ENCODE measurements around the gene BEX2.
"Not testable (repeated sequence)": the region's sequence is repeated elsewhere in the genome, so short reads cannot be mapped to it uniquely, and the experiment has no call there.

BEX2 gene

DNA sequence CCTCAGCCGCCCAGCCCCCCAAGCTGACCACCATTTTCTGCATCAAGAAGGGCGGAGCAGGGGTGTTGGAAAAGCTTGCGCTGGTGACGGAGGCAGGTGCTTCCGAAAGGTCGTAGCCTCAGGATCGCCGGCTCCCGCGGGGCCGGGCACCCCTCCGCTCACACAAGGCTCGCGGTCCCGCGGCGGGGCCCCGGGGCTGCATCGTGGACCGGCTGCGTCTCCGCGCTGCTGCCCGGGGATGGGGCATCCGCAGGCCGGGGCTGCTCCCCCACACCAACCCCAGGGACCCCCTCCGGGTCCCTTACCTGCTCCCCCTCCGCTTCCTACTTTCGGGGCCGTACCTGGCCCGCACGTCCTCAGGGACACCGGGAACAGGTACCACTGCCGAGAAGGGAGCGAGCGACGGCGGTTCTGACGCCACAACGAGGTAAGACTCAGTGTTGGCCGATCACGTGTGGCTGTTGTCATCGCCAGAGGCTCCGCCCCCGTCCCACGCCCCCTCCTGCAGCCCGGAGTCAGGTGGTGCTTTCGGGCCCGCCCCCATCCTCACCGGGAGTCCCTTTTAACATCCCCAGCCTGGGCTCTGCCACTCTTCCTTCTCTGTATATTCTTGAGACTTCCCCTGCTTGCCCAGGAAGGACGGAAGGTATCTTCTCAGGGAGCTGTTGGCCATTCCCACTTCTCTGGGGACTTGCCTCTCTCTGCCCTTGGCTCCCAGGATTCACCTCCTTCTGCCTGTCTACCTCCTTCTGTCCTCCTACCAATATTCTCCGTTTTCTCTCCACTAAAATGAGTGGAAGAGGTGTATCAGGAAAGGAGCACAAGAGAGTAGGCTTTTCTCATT, at the start of gene BEX2:
Gene BEX2, minus strand, starts transcription at position 436 of the 844 bp plus-strand sequence. CDS start 1,014 bp downstream, outside the sequence.
- ATAC-seq, result peak; percentile 99
- H3K4me3 Mint-ChIP-seq, result peak within 1 kb of the TSS; percentile 83
- H3K9me3 Mint-ChIP-seq, result no peaks in the 10 kb centered on the region
- H3K27me3 Mint-ChIP-seq, result no peaks in the 10 kb centered on the region
- no peaks in the 10 kb centered on the region for H3K36me3 Mint-ChIP-seq
- peak within 1 kb of the TSS; percentile 42 for H3K27ac Mint-ChIP-seq
- H3K4me1 Mint-ChIP-seq, result peaks cover 11% of the 10 kb centered on the region

DNA sequence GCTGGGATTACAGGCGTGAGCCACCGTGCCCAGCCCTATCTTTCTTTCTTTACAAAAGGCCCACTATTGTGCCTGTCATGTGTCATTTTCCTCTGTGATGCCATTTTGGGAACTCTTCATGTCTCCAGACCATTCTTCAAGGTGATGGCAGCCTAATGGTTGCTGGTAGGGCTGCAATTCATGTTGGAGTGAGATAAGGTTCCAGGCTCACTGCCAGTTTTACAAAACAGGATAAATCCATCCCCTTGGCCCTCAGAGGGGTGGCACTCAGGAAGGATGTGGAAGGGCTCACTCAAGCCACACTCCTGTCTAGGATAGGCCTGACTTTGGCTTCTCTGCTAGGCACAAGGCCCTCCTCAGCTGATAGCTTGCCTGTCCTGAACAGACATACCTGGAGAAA, 49.3 kb upstream of the BEX2 start:
- Mint-ChIP-seq H3K9me3 (no peaks in the 10 kb centered on the region), H3K4me3 (no peak overlapping the region), H3K4me1 (peaks cover 18% of the 10 kb centered on the region), H3K27ac (no peak overlapping the region), H3K27me3 (peaks cover 11% of the 10 kb centered on the region), H3K36me3 (no peaks in the 10 kb centered on the region)
- no peak for ATAC-seq

DNA sequence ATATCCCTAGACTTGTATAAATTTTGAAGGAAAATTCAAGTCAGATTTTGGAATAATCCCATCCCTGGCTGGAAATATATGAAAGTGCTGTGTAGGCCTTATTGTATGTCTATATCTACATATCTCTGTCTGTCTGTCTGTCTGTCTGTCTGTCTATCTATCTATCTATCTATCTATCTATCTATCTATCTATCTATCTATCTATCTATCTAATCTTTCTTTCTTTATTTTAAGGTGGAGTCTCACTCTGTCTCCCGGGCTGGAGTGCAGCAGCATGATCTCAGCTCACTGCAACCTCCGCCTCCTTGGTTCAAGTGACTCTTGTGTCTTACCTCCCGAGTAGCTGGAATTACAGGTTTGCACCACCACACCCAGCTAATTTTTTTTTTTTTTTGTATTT, 48.8 kb upstream of the BEX2 start:
- ATAC-seq, H3K36me3 Mint-ChIP-seq, H3K9me3 Mint-ChIP-seq, H3K4me3 Mint-ChIP-seq, H3K27ac Mint-ChIP-seq: not testable (repeated sequence)
- peaks cover 18% of the 10 kb centered on the region for H3K4me1 Mint-ChIP-seq
- H3K27me3 Mint-ChIP-seq, result peaks cover 11% of the 10 kb centered on the region

DNA sequence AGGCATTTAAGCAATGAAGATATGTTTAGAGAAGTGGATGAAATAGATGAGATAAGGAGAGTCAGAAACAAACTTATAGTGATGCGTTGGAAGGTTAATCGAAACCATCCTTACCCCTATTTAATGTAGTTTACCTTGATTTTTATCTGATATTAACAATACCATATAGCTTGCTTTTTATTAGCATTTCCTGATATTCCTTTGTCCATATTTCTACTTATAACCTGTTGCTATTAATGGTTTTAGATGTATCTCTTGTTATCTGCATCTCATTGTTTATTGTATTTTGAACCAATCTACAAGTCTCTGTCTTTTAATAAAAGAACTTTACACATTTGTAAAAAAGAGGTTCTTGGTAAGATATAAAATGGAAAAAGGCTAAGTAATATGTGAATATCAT, 47.1 kb upstream of the BEX2 start:
- Mint-ChIP-seq H3K4me1 (peaks cover 18% of the 10 kb centered on the region), H3K36me3 (no peaks in the 10 kb centered on the region), H3K4me3 (no peak overlapping the region), H3K27me3 (peaks cover 11% of the 10 kb centered on the region), H3K27ac (no peak overlapping the region), H3K9me3 (no peaks in the 10 kb centered on the region)
- ATAC-seq, result no peak

DNA sequence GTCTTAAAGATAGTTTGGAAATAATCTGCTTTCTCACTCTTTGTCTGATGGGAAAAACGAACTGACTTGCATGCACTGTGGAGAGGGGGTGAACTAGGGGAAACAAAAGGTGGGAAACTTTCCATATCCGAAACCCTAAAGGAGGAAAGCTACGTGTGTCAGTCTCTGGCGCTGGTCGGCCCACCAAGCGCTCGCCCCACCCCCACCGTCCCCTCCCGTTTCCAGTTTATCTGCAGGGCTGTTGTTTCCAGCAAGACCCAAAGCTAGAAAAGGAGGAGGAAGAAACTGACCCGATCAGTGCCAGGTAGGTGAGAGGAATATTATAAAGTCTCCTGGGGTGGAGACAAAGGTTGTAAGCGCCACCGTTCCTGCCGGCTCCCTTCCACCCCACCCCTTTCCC, 46.1 kb upstream of the BEX2 start:
- Mint-ChIP-seq H3K4me1 (peaks cover 18% of the 10 kb centered on the region), H3K27me3 (peaks cover 11% of the 10 kb centered on the region), H3K27ac (no peak overlapping the region), H3K4me3 (peak overlapping the region; percentile 80), H3K9me3 (no peaks in the 10 kb centered on the region), H3K36me3 (no peaks in the 10 kb centered on the region)
- ATAC-seq, result no peak

DNA sequence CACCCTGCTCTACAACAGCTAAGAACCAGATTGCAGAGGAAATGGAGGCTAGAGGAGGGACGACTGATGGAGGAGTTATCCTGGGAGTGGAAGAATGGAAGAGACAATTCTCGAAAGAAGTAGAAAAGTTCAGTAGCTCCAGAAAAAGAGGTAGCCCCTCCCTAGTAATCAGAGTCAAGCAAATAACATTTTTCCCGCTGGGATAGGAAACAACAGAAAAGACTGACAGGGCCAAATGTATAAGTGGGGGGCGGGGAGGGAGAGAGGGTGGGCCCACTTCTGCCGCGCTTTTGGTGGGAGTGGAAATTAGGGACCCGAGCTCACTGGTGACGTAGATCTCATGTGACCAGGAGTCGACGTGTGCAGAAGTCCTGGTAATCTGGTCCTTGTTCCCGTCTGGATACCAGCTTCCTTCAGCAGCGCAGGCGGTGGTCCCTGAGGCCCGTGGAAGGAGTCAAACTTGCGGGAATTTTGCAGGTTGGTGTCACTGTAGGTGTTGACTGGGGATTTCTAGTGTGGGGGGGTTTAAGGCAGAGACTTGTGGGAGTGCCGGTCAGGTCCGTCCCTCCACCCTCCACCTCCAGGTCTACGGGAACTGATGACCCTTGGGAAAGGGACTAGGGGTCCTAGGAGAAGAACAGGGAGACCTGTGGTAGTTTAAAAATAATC, 45.5 kb upstream of the BEX2 start, which contains the start of gene TCEAL9:
Gene TCEAL9, plus strand, starts transcription at position 377 of the 669 bp plus-strand sequence. CDS start 1,179 bp downstream, outside the sequence.
- no peak within 1 kb of the TSS for H3K27ac Mint-ChIP-seq
- no peaks in the 10 kb centered on the region for H3K9me3 Mint-ChIP-seq
- peaks cover 18% of the 10 kb centered on the region for H3K4me1 Mint-ChIP-seq
- peak within 1 kb of the TSS; percentile 80 for H3K4me3 Mint-ChIP-seq
- H3K27me3 Mint-ChIP-seq, result peaks cover 11% of the 10 kb centered on the region
- no peak for ATAC-seq
- no peaks in the 10 kb centered on the region for H3K36me3 Mint-ChIP-seq

DNA sequence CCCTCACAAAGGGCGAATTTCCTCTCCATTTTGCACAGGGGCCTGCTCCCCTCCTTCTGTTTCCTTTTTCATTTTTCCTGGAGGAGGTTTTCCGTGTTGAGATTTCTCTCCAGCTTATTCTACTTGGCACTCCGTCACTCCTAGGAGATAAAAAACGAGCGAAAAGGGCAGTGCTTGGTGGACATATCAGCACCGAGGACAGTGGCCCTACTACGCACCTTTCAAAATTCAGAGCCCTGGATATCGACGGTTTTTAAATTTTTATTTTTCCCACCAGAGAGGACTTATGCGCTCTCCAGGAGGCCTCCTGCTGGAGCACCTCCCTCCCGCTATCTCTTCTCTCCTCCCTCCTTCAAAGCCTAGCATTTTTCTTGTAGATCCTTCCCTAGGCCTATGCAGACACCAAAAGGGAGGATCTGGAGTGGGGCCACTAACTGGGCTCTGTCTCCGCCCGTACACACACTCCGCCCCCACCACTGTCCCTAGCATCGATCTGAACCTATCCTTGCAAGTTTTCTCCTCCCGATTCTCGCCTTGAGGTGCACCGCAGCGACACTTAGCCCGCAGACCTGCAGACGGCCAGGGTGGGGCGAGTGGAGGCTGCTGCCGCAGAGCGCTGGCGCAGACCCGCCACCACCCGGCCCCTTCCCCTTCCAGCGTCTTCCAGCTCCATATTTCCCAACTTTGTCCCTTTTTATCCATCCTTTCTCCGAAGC, 37.0 kb upstream of the BEX2 start:
- Mint-ChIP-seq H3K27me3 (peaks cover 19% of the 10 kb centered on the region), H3K27ac (no peak overlapping the region), H3K9me3 (no peaks in the 10 kb centered on the region), H3K4me3 (no peak overlapping the region), H3K36me3 (no peaks in the 10 kb centered on the region), H3K4me1 (no peaks in the 10 kb centered on the region)
- no peak for ATAC-seq

DNA sequence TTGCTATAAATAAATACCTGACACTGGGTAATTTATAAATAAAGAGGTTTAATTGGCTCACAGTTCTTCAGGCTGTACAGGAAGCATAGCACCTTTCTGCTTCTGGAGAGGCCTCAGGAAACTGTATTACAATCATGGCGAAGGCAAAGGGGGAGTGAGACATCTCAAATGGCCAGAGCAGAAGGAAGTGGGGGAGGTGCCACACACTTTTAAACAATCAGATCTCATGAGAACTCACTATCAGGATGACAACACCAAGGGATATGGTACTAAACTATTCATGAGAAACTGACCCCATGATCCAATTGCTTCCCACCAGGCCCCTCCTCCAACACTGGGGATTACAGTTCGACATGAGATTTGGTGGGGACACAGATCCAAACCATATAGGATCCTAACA, 33.8 kb upstream of the BEX2 start:
- no peak overlapping the region for H3K27ac Mint-ChIP-seq
- peaks cover 19% of the 10 kb centered on the region for H3K27me3 Mint-ChIP-seq
- no peak overlapping the region for H3K4me3 Mint-ChIP-seq
- no peaks in the 10 kb centered on the region for H3K36me3 Mint-ChIP-seq
- no peak for ATAC-seq
- no peaks in the 10 kb centered on the region for H3K9me3 Mint-ChIP-seq
- no peaks in the 10 kb centered on the region for H3K4me1 Mint-ChIP-seq

DNA sequence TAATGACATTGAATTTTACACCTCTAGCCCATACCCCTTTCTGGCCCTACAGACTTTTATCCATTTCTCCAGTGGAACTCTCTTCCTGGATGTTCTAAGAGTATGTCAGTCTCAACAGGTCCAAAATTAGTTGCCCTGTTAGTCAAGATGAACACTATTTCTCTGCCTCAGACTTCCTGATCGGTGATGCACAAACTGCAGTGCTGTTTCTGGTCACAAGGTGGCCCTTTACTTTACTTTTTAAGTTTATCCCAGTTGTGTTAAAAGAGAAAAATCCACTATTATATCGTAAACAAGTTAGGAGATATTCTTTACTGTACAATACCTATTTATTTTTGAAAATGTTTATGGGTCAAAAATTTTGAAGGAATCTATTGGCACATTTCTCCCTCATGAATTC, 32.3 kb upstream of the BEX2 start:
- no peaks in the 10 kb centered on the region for H3K4me1 Mint-ChIP-seq

DNA sequence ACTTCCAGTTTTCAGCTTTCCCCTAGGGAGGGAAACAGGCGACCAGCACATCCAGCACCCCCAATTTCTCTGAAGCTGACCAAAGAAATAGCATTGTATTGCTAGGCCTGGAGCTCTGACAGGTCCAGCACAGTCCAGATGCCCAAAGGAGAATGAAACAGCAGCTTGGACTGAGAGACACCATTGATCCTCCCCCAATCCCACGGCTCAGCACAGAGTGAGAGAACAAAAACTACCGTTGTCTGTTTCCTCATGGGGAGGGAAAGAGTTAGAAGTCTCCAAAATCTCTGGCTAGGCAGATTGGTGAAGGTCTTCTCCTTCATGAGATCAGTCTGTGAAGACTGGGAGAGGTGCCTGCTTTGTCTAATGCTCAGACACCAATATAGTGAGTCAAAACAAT, 27.9 kb upstream of the BEX2 start:
- Mint-ChIP-seq H3K9me3 (no peaks in the 10 kb centered on the region), H3K4me3 (no peak overlapping the region), H3K4me1 (no peaks in the 10 kb centered on the region), H3K27me3 (no peaks in the 10 kb centered on the region), H3K27ac (no peak overlapping the region), H3K36me3 (no peaks in the 10 kb centered on the region)
- no peak for ATAC-seq

More for the DNA sequence above, 32.3 kb upstream of the BEX2 start:
- Mint-ChIP-seq H3K27ac (no peak overlapping the region), H3K4me3 (no peak overlapping the region), H3K36me3 (no peaks in the 10 kb centered on the region), H3K27me3 (peaks cover 7% of the 10 kb centered on the region), H3K9me3 (no peaks in the 10 kb centered on the region)
- ATAC-seq, result no peak

DNA sequence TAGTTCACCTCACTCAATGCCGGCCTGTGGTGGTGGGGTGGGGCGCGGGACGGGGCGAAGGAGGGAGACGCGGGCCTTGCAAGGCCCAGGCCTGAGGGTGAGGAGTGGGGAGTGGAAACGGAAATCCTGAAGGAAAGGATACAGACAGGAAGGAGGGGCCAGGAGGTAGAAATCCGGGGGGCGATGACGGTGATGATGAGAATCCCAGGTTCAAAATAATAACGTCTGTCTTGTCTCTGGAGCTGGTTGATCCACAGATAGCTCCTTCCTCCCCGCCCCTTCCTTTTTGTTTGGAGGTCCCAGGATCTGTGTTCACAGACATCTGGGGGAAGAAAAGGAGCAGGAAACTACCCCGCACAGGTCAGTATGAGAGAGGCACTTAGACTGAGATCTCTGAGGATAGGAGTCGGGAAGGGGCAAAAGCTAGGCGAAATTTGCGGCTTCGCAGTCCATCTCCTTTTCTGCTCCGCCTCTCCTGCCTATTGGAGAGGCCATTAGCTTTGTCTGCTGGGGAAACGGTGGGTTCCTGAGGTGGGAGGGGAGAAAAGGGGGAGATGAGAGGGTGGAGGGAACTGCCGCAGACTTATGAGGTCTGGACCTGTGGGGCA, 20.0 kb upstream of the BEX2 start:
- no peak for ATAC-seq
- no peaks in the 10 kb centered on the region for H3K4me1 Mint-ChIP-seq
- peaks cover 23% of the 10 kb centered on the region for H3K27me3 Mint-ChIP-seq
- no peak overlapping the region for H3K4me3 Mint-ChIP-seq
- no peaks in the 10 kb centered on the region for H3K36me3 Mint-ChIP-seq
- H3K9me3 Mint-ChIP-seq, result no peaks in the 10 kb centered on the region
- no peak overlapping the region for H3K27ac Mint-ChIP-seq

DNA sequence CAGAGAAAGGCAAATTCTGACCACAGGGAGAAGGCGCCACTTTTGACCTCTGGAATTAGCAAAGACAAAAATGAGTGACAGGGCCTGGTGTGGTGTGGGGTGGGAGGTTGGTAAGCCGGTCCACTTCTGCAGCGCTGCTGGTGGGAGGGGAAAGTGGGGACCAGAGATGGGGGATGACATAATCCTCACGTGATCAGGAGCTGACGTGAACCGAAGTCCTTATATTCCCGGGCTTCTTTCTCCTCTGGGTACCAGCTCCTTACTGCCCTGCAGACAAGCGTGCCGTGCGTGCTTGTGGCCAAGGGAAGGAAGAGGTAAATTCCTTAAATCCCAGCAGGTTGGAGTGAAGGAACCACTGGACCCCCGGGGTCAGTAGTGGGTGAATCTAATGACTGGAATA, 19.2 kb upstream of the BEX2 start, which contains the start of gene TCEAL7:
Gene TCEAL7, plus strand, starts transcription at position 249 of the 400 bp plus-strand sequence. CDS start 1,165 bp downstream, outside the sequence.
- H3K4me3 Mint-ChIP-seq, result no peak within 1 kb of the TSS
- H3K9me3 Mint-ChIP-seq, result no peaks in the 10 kb centered on the region
- H3K27me3 Mint-ChIP-seq, result peaks cover 23% of the 10 kb centered on the region
- H3K4me1 Mint-ChIP-seq, result no peaks in the 10 kb centered on the region
- no peak within 1 kb of the TSS for H3K27ac Mint-ChIP-seq
- no peak for ATAC-seq
- H3K36me3 Mint-ChIP-seq, result no peaks in the 10 kb centered on the region

DNA sequence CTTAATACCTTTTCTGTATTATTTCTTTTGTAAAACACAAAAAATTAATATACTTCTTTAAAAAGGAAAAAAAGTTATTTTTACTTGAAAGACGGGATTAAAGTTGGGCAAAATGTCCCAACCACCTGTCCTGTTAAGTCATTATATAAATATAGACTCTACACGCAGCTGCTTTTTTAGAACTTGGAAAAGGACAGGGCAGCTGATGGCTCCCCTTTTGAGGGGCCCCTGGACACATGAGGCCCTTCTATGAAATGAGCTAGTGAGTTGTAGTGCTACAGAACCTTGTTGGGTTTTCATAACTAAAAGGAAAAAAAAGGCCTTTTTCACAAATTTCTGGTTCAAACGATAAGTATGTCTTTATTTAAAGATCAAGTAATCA, 600 bp upstream of the BEX2 start:
- H3K4me3 Mint-ChIP-seq, result peak overlapping the region; percentile 83

DNA sequence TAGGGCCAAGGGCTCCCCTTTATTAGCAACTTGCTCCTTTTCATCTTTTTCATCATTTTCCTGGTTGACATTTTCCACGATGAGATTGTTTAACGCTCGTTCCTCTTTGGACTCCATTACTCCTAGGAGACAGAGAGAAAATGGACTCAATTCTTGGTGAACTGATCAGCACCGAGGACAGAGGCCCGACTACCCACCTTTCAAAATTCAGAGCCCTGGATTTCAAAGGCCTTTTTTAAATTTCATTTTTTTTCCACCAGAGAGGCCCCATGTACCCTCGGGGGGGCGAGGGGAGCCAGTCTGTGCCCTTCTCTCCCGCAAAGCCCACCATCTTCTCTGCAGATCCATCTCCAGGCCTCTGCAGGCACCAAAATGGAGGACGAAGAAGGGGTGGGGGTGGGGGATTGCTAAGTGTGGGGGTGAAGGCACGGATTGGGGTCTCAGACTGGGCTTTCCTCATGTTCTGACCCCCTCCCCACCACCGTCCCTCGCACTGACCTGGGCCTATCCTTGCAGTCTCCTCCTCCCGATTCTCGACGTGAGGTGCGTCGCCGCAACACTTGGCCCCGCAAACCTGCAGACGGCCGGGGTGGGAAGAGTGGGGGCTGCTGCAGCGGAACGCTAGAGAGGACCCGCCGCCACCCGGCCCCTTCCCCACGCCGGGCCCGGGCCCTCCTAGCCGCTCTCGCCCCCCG, 783 bp downstream of the BEX2 start:
- peaks cover 11% of the 10 kb centered on the region for H3K4me1 Mint-ChIP-seq
- ATAC-seq, result peak; percentile 34
- no peak overlapping the region for H3K27ac Mint-ChIP-seq
- peak overlapping the region; percentile 83 for H3K4me3 Mint-ChIP-seq
- no peaks in the 10 kb centered on the region for H3K36me3 Mint-ChIP-seq
- no peaks in the 10 kb centered on the region for H3K9me3 Mint-ChIP-seq
- no peaks in the 10 kb centered on the region for H3K27me3 Mint-ChIP-seq

More for the DNA sequence above, 600 bp upstream of the BEX2 start:
- no peak for ATAC-seq
- peaks cover 11% of the 10 kb centered on the region for H3K4me1 Mint-ChIP-seq
- H3K36me3 Mint-ChIP-seq, result no peaks in the 10 kb centered on the region
- no peaks in the 10 kb centered on the region for H3K27me3 Mint-ChIP-seq
- H3K27ac Mint-ChIP-seq, result no peak overlapping the region
- H3K9me3 Mint-ChIP-seq, result no peaks in the 10 kb centered on the region
